Measurements from ENCODE around the gene KIAA1217.

DNA sequence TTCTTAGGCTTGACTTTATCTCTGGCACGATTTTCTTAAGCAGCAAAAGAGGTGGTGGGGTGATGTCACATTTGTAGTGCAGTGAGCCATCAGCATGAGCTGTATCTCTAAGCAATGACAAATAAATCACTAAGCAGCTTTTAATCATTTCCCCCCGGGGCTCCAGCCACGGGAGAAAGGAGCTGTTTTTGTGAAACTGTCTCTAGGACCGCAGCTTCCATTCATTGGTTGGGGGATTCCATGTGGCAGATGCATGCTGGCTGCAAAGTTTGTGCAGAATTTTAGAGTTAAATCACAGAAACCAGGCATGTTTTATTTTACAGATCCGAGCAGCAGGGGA, 464 bp downstream of the KIAA1217 start:
- no peak for TF ChIP-seq CTCF (IDR thresholded peaks at IDR 0.05)
- no peak for TF ChIP-seq POLR2A (IDR thresholded peaks at IDR 0.05)
